ENCODE measurements around the gene TRPV6.

The TRPV6 gene

DNA sequence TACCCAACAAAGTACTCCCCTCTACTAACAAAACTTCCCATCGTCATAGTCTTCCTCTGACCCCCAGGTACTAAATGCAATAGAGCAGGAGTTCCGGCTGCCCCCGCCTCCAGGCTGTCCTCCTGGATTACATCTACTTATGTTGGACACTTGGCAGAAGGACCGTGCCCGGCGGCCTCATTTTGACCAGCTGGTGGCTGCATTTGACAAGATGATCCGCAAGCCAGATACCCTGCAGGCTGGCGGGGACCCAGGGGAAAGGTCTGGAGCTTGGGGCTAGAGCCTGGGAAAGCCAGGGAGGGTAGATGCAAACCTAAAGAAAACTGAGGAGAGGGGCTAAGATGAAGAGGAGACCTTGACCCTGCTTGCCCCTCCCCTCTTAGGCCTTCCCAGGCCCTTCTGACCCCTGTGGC lies 15.4 kb downstream of the TRPV6 start:
- in situ Hi-C loops (cut with HindIII; ENCODE audit: low pct_ligation_motif_present, low sequenced_read_pairs) = no loop called here
- no peak for DNase-seq
- no peaks in the 10 kb centered on the region for H3K27me3 ChIP-seq (replicated peaks)
- no peak overlapping the region for H3K4me3 ChIP-seq (ENCODE audit: low read depth, low read length)
- no peaks in the 10 kb centered on the region for H3K36me3 ChIP-seq (replicated peaks)
- no peak overlapping the region for H3K27ac ChIP-seq
- TF ChIP-seq, protein P1, sequence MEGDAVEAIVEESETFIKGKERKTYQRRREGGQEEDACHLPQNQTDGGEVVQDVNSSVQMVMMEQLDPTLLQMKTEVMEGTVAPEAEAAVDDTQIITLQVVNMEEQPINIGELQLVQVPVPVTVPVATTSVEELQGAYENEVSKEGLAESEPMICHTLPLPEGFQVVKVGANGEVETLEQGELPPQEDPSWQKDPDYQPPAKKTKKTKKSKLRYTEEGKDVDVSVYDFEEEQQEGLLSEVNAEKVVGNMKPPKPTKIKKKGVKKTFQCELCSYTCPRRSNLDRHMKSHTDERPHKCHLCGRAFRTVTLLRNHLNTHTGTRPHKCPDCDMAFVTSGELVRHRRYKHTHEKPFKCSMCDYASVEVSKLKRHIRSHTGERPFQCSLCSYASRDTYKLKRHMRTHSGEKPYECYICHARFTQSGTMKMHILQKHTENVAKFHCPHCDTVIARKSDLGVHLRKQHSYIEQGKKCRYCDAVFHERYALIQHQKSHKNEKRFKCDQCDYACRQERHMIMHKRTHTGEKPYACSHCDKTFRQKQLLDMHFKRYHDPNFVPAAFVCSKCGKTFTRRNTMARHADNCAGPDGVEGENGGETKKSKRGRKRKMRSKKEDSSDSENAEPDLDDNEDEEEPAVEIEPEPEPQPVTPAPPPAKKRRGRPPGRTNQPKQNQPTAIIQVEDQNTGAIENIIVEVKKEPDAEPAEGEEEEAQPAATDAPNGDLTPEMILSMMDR (IDR thresholded peaks at IDR 0.05; ENCODE audit: low read depth, low read length, missing control alignments) = no peak

DNA sequence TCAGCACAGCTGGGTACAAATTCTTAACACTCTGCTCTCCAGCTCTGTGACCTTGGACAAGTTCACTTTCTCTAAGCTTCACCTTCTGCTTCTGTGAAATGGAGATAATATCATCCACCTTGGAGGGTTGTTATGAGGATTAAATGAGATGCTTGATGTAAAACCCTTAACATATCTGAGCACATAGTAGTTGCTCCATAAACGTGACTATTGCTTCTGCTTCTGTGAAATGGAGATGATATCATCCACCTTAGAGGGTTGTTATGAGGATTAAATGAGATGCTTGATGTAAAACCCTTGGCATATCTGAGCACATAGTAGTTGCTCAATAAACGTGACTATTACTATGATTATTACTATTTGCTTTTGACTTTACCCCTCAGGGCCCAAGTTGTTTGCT lies 16.1 kb downstream of the TRPV6 start:
- no peaks in the 10 kb centered on the region for H3K36me3 ChIP-seq (replicated peaks)
- H3K27ac ChIP-seq = no peak overlapping the region
- TF ChIP-seq, protein P1 (IDR thresholded peaks at IDR 0.05; ENCODE audit: low read depth, low read length, missing control alignments) = no peak
- no peak overlapping the region for H3K4me3 ChIP-seq (ENCODE audit: low read depth, low read length)
- DNase-seq = no peak
- in situ Hi-C loops (cut with HindIII; ENCODE audit: low pct_ligation_motif_present, low sequenced_read_pairs) = no loop called here
- no peaks in the 10 kb centered on the region for H3K27me3 ChIP-seq (replicated peaks)

- in situ Hi-C loops (cut with HindIII; ENCODE audit: low pct_ligation_motif_present, low sequenced_read_pairs) = no loop called here
- TF ChIP-seq, protein P1 (IDR thresholded peaks at IDR 0.05; ENCODE audit: low read depth, low read length, missing control alignments) = no peak
- no peak for DNase-seq
- H3K27ac ChIP-seq = no peak overlapping the region
- no peaks in the 10 kb centered on the region for H3K27me3 ChIP-seq (replicated peaks)
- H3K36me3 ChIP-seq (replicated peaks) = no peaks in the 10 kb centered on the region
- H3K4me3 ChIP-seq (ENCODE audit: low read depth, low read length) = no peak overlapping the region
Observed at GRCh38 chr7:142868986-142869415, 16.5 kb downstream of the TRPV6 start.

- in situ Hi-C loops (cut with HindIII; ENCODE audit: low pct_ligation_motif_present, low sequenced_read_pairs) = no loop called here
Observed at GRCh38 chr7:142868188-142868985, 17.2 kb downstream of the TRPV6 start.

GRCh38 chr7:142867398-142868187 lies 18.0 kb downstream of the TRPV6 start:
- Histone ChIP-seq H3K27me3 (replicated peaks) (no peaks in the 10 kb centered on the region), H3K36me3 (replicated peaks) (no peaks in the 10 kb centered on the region), H3K4me3 (ENCODE audit: low read depth, low read length) (no peak overlapping the region), H3K27ac (no peak overlapping the region)
- DNase-seq = no peak
- TF ChIP-seq, protein P1 (IDR thresholded peaks at IDR 0.05; ENCODE audit: low read depth, low read length, missing control alignments) = no peak
- in situ Hi-C loops (cut with HindIII; ENCODE audit: low pct_ligation_motif_present, low sequenced_read_pairs) = no loop called here

More at GRCh38 chr7:142868188-142868985, 17.2 kb downstream of the TRPV6 start:
- Histone ChIP-seq H3K36me3 (replicated peaks) (no peaks in the 10 kb centered on the region), H3K27me3 (replicated peaks) (no peaks in the 10 kb centered on the region), H3K4me3 (ENCODE audit: low read depth, low read length) (no peak overlapping the region), H3K27ac (no peak overlapping the region)
- TF ChIP-seq, protein P1 (IDR thresholded peaks at IDR 0.05; ENCODE audit: low read depth, low read length, missing control alignments) = no peak
- DNase-seq = no peak
